Thyroid gland (tissue), 4 donors: ENCODE data around the gene USP46.

Experiments
- CTCF ChIP-seq, 6 experiments: fragments of 200-600 bp in 3 of 6; fragments of 450-650 bp in 3 of 6; sonication (generic) in 3 of 6; IDR thresholded peaks; one replicate each; pipeline ENCODE4 v1.5.1; 2016 to 2019; ENCODE audit warnings: antibody characterized with exemption in 6 of 6, mild to moderate bottlenecking in 2 of 6, inconsistent platforms in 1 of 6, moderate library complexity in 1 of 6
- POLR2A ChIP-seq, 2 donors: fragments of 450-650 bp; IDR thresholded peaks; one replicate each; pipeline ENCODE4 v1.6.1; 2017; ENCODE audit warnings: antibody characterized with exemption in 2 of 2, mild to moderate bottlenecking in 2 of 2, moderate library complexity in 1 of 2

GRCh38 chr4:52612341-52612740, 46.8 kb downstream of the USP46 start:
- TF ChIP-seq CTCF (IDR thresholded peaks at IDR 0.05) (no peak), POLR2A (IDR thresholded peaks at IDR 0.05) (no peak)
